Measurements from ENCODE around the gene ATPAF1. TPM values are rescaled to one million over a fixed set of nuclear protein-coding genes. Genes with fewer than 3 reads are reported as not detected.
"Not testable (repeated sequence)": the region's sequence is repeated elsewhere in the genome, so short reads cannot be mapped to it uniquely, and the experiment has no call there.

Gene ATPAF1
- total RNA-seq, 2 experiments from 2014 or later: 47.4 to 55.0 TPM

- H3K4me3 Mint-ChIP-seq: no peak overlapping the region
- peaks cover 6% of the 10 kb centered on the region for H3K9me3 Mint-ChIP-seq (ENCODE audit: insufficient read depth)
- H3K4me1 Mint-ChIP-seq (ENCODE audit: low read depth): peaks cover 10% of the 10 kb centered on the region
- H3K27ac Mint-ChIP-seq: no peak overlapping the region
- ATAC-seq (no peak), DNase-seq (no peak)
- peaks cover 38% of the 10 kb centered on the region for H3K36me3 Mint-ChIP-seq (ENCODE audit: low read depth)
- CTCF ChIA-PET: interaction anchor here (1.3 to 1.5 kb wide), 2 partner anchors 10 to 18 kb away, joined by 3 to 6 read pairs; partner anchors contain the start of gene ATPAF1
- POLR2A ChIA-PET: no interaction called here
- no peaks in the 10 kb centered on the region for H3K27me3 Mint-ChIP-seq (ENCODE audit: low read depth)
These were observed 10.4 kb downstream of the ATPAF1 start for GRCh38 chr1:46657775-46658174.

GRCh38 chr1:46656643-46657042, 11.5 kb downstream of the ATPAF1 start:
- H3K4me3 Mint-ChIP-seq: no peak overlapping the region
- H3K27me3 Mint-ChIP-seq (ENCODE audit: low read depth): no peaks in the 10 kb centered on the region
- H3K4me1 Mint-ChIP-seq (ENCODE audit: low read depth): peaks cover 10% of the 10 kb centered on the region
- no peak overlapping the region for H3K27ac Mint-ChIP-seq
- no peak for DNase-seq
- ATAC-seq: no peak
- peaks cover 43% of the 10 kb centered on the region for H3K36me3 Mint-ChIP-seq (ENCODE audit: low read depth)
- ChIA-PET CTCF (interaction anchor here (1.3 to 1.5 kb wide), 2 partner anchors 11 to 19 kb away, joined by 3 to 6 read pairs; partner anchors contain the start of gene ATPAF1), POLR2A (no interaction called here)
- peaks cover 6% of the 10 kb centered on the region for H3K9me3 Mint-ChIP-seq (ENCODE audit: insufficient read depth)

- H3K4me1 Mint-ChIP-seq (ENCODE audit: low read depth): peaks cover 10% of the 10 kb centered on the region
- ATAC-seq: no peak
- ChIA-PET POLR2A (no interaction called here), CTCF (no interaction called here)
- no peak for DNase-seq
- H3K36me3 Mint-ChIP-seq (ENCODE audit: low read depth): peaks cover 47% of the 10 kb centered on the region
- peaks cover 6% of the 10 kb centered on the region for H3K9me3 Mint-ChIP-seq (ENCODE audit: insufficient read depth)
- H3K27ac Mint-ChIP-seq: no peak overlapping the region
- H3K27me3 Mint-ChIP-seq (ENCODE audit: low read depth): no peaks in the 10 kb centered on the region
- no peak overlapping the region for H3K4me3 Mint-ChIP-seq
These were observed 12.3 kb downstream of the ATPAF1 start for GRCh38 chr1:46655848-46656247.

GRCh38 chr1:46654698-46655097, 13.5 kb downstream of the ATPAF1 start:
- CTCF ChIA-PET; DNase-seq; H3K4me1 Mint-ChIP-seq (ENCODE audit: low read depth); H3K27ac Mint-ChIP-seq; ATAC-seq; H3K27me3 Mint-ChIP-seq (ENCODE audit: low read depth); POLR2A ChIA-PET; H3K4me3 Mint-ChIP-seq; H3K9me3 Mint-ChIP-seq (ENCODE audit: insufficient read depth): not testable (repeated sequence)
- peaks cover 57% of the 10 kb centered on the region for H3K36me3 Mint-ChIP-seq (ENCODE audit: low read depth)

- no peak overlapping the region for H3K27ac Mint-ChIP-seq
- H3K36me3 Mint-ChIP-seq (ENCODE audit: low read depth): peaks cover 58% of the 10 kb centered on the region
- POLR2A ChIA-PET: interaction anchor here (1.4 kb wide), 1 partner anchor 31 kb away, joined by 3 read pairs; no protein-coding TSS in a partner anchor
- CTCF ChIA-PET: interaction anchor here (1.2 kb wide), 1 partner anchor 18 kb away, joined by 3 read pairs; no protein-coding TSS in a partner anchor
- no peaks in the 10 kb centered on the region for H3K27me3 Mint-ChIP-seq (ENCODE audit: low read depth)
- ATAC-seq (no peak), DNase-seq (no peak)
- no peak overlapping the region for H3K4me3 Mint-ChIP-seq
- peaks cover 6% of the 10 kb centered on the region for H3K9me3 Mint-ChIP-seq (ENCODE audit: insufficient read depth)
- H3K4me1 Mint-ChIP-seq (ENCODE audit: low read depth): peaks cover 4% of the 10 kb centered on the region
These were observed 14.2 kb downstream of the ATPAF1 start for GRCh38 chr1:46654012-46654411.

GRCh38 chr1:46653405-46653958, 14.7 kb downstream of the ATPAF1 start:
- POLR2A ChIA-PET: interaction anchor here (1.4 kb wide), 1 partner anchor 30 kb away, joined by 3 read pairs; no protein-coding TSS in a partner anchor
- peaks cover 59% of the 10 kb centered on the region for H3K36me3 Mint-ChIP-seq (ENCODE audit: low read depth)
- no peak overlapping the region for H3K27ac Mint-ChIP-seq

GRCh38 chr1:46652321-46653100, 15.7 kb downstream of the ATPAF1 start:
- no peak overlapping the region for H3K27ac Mint-ChIP-seq
- DNase-seq (no peak), ATAC-seq (no peak)
- POLR2A ChIA-PET: interaction anchor here (1.4 kb wide), 1 partner anchor 29 kb away, joined by 3 read pairs; no protein-coding TSS in a partner anchor
- peaks cover 6% of the 10 kb centered on the region for H3K9me3 Mint-ChIP-seq (ENCODE audit: insufficient read depth)
- peaks cover 59% of the 10 kb centered on the region for H3K36me3 Mint-ChIP-seq (ENCODE audit: low read depth)
- H3K4me1 Mint-ChIP-seq (ENCODE audit: low read depth): peaks cover 2% of the 10 kb centered on the region
- no peak overlapping the region for H3K4me3 Mint-ChIP-seq
- CTCF ChIA-PET: no interaction called here
- no peaks in the 10 kb centered on the region for H3K27me3 Mint-ChIP-seq (ENCODE audit: low read depth)

More at GRCh38 chr1:46653405-46653958, 14.7 kb downstream of the ATPAF1 start:
- peaks cover 4% of the 10 kb centered on the region for H3K4me1 Mint-ChIP-seq (ENCODE audit: low read depth)
- no peaks in the 10 kb centered on the region for H3K27me3 Mint-ChIP-seq (ENCODE audit: low read depth)
- ATAC-seq (no peak), DNase-seq (no peak)
- no peak overlapping the region for H3K4me3 Mint-ChIP-seq
- CTCF ChIA-PET: interaction anchor here (1.2 kb wide), 1 partner anchor 17 kb away, joined by 3 read pairs; no protein-coding TSS in a partner anchor
- peaks cover 6% of the 10 kb centered on the region for H3K9me3 Mint-ChIP-seq (ENCODE audit: insufficient read depth)

- H3K9me3 Mint-ChIP-seq (ENCODE audit: insufficient read depth); H3K4me1 Mint-ChIP-seq (ENCODE audit: low read depth); H3K4me3 Mint-ChIP-seq; CTCF ChIA-PET; H3K27me3 Mint-ChIP-seq (ENCODE audit: low read depth); ATAC-seq; POLR2A ChIA-PET; H3K27ac Mint-ChIP-seq; DNase-seq: not testable (repeated sequence)
- H3K36me3 Mint-ChIP-seq (ENCODE audit: low read depth): peaks cover 66% of the 10 kb centered on the region
These were observed 17.0 kb downstream of the ATPAF1 start for GRCh38 chr1:46651152-46651551.

- CTCF ChIA-PET: no interaction called here
- peaks cover 6% of the 10 kb centered on the region for H3K9me3 Mint-ChIP-seq (ENCODE audit: insufficient read depth)
- H3K27ac Mint-ChIP-seq: no peak overlapping the region
- peaks cover 2% of the 10 kb centered on the region for H3K4me1 Mint-ChIP-seq (ENCODE audit: low read depth)
- H3K27me3 Mint-ChIP-seq (ENCODE audit: low read depth): no peaks in the 10 kb centered on the region
- H3K4me3 Mint-ChIP-seq: no peak overlapping the region
- DNase-seq (no peak), ATAC-seq (no peak)
- H3K36me3 Mint-ChIP-seq (ENCODE audit: low read depth): peaks cover 59% of the 10 kb centered on the region
- POLR2A ChIA-PET: no interaction called here
These were observed 17.7 kb downstream of the ATPAF1 start for GRCh38 chr1:46650491-46650890.

GRCh38 chr1:46649764-46650163, 18.4 kb downstream of the ATPAF1 start:
- POLR2A ChIA-PET: interaction anchor here (0.6 kb wide), 1 partner anchor 347 kb away, joined by 3 read pairs; no protein-coding TSS in a partner anchor
- peaks cover 2% of the 10 kb centered on the region for H3K4me1 Mint-ChIP-seq (ENCODE audit: low read depth)
- no peak for DNase-seq
- CTCF ChIA-PET: no interaction called here
- peaks cover 55% of the 10 kb centered on the region for H3K36me3 Mint-ChIP-seq (ENCODE audit: low read depth)
- no peak for ATAC-seq
- H3K27me3 Mint-ChIP-seq (ENCODE audit: low read depth): no peaks in the 10 kb centered on the region
- peaks cover 2% of the 10 kb centered on the region for H3K9me3 Mint-ChIP-seq (ENCODE audit: insufficient read depth)
- H3K27ac Mint-ChIP-seq: no peak overlapping the region
- no peak overlapping the region for H3K4me3 Mint-ChIP-seq

GRCh38 chr1:46647611-46648010, 20.6 kb downstream of the ATPAF1 start:
- POLR2A ChIA-PET: no interaction called here
- ATAC-seq: no peak
- H3K9me3 Mint-ChIP-seq (ENCODE audit: insufficient read depth): no peaks in the 10 kb centered on the region
- peaks cover 51% of the 10 kb centered on the region for H3K36me3 Mint-ChIP-seq (ENCODE audit: low read depth)
- H3K4me3 Mint-ChIP-seq: no peak overlapping the region
- H3K27ac Mint-ChIP-seq: no peak overlapping the region
- DNase-seq: no peak
- CTCF ChIA-PET: no interaction called here
- no peaks in the 10 kb centered on the region for H3K27me3 Mint-ChIP-seq (ENCODE audit: low read depth)
- H3K4me1 Mint-ChIP-seq (ENCODE audit: low read depth): no peaks in the 10 kb centered on the region

GRCh38 chr1:46646844-46647243, 21.3 kb downstream of the ATPAF1 start:
- CTCF ChIA-PET: no interaction called here
- peaks cover 52% of the 10 kb centered on the region for H3K36me3 Mint-ChIP-seq (ENCODE audit: low read depth)
- H3K4me3 Mint-ChIP-seq: no peak overlapping the region
- H3K27me3 Mint-ChIP-seq (ENCODE audit: low read depth): no peaks in the 10 kb centered on the region
- no peaks in the 10 kb centered on the region for H3K4me1 Mint-ChIP-seq (ENCODE audit: low read depth)
- no peak overlapping the region for H3K27ac Mint-ChIP-seq
- ATAC-seq: no peak
- POLR2A ChIA-PET: no interaction called here
- H3K9me3 Mint-ChIP-seq (ENCODE audit: insufficient read depth): no peaks in the 10 kb centered on the region
- DNase-seq: no peak
